ENCODE data around the gene COL19A1. TPM values are rescaled to one million over a fixed set of nuclear protein-coding genes. Genes with fewer than 3 reads are reported as not detected.

Gene COL19A1
- total and polyA plus RNA-seq, 2 experiments from 2014 or later = not detected

DNA sequence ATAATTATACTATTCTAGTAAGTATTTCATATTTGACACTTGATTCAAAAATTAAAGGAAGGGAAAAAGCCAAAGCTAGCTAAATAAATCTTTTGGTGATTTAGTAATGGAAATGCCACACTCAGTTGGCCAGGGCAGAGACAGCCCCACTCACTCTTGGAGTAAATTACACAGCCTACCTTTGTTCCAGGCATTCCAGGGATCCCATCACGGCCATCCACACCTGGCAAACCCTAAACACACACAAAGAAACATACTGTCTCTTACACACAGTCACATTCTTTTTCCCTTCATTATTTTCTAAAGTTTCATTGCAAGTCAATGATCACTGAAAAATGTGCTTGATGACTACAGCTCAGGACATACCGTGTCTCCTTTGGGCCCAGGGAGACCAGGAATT is 388.4 kb downstream of the COL19A1 start:
- no peaks in the 10 kb centered on the region for H3F3A ChIP-seq (replicated peaks; ENCODE audit: low read depth)
- DNase-seq (ENCODE audit: low spot score) (no peak), ATAC-seq (no peak)
- Mint-ChIP-seq H3K9me3 (no peaks in the 10 kb centered on the region; the same call in 2 of the 3 replicates), H3K4me1 (no peaks in the 10 kb centered on the region), H3K36me3 (ENCODE audit: low read depth) (peaks cover 4% of the 10 kb centered on the region; the same call in 2 of the 3 replicates), H3K27me3 (ENCODE audit: insufficient read depth, low read depth, poor library complexity) (no peaks in the 10 kb centered on the region), H3K27ac (no peak overlapping the region), H3K4me3 (no peak overlapping the region)
- H3K36me3 ChIP-seq (ENCODE audit: insufficient read depth) = no peaks in the 10 kb centered on the region
- no peaks in the 10 kb centered on the region for H3K79me2 ChIP-seq (replicated peaks; ENCODE audit: insufficient read depth)
- H3K4me2 ChIP-seq = no peak overlapping the region
- no peaks in the 10 kb centered on the region for H3K27me3 ChIP-seq (ENCODE audit: insufficient read depth)
- no peak overlapping the region for H2AFZ ChIP-seq
- H3K9me2 ChIP-seq (ENCODE audit: insufficient read depth) = no peaks in the 10 kb centered on the region
- H3K27ac ChIP-seq (ENCODE audit: low read depth) = no peak overlapping the region
- H4K20me1 ChIP-seq (replicated peaks; ENCODE audit: insufficient read depth) = no peaks in the 10 kb centered on the region
- TF ChIP-seq, protein P1, sequence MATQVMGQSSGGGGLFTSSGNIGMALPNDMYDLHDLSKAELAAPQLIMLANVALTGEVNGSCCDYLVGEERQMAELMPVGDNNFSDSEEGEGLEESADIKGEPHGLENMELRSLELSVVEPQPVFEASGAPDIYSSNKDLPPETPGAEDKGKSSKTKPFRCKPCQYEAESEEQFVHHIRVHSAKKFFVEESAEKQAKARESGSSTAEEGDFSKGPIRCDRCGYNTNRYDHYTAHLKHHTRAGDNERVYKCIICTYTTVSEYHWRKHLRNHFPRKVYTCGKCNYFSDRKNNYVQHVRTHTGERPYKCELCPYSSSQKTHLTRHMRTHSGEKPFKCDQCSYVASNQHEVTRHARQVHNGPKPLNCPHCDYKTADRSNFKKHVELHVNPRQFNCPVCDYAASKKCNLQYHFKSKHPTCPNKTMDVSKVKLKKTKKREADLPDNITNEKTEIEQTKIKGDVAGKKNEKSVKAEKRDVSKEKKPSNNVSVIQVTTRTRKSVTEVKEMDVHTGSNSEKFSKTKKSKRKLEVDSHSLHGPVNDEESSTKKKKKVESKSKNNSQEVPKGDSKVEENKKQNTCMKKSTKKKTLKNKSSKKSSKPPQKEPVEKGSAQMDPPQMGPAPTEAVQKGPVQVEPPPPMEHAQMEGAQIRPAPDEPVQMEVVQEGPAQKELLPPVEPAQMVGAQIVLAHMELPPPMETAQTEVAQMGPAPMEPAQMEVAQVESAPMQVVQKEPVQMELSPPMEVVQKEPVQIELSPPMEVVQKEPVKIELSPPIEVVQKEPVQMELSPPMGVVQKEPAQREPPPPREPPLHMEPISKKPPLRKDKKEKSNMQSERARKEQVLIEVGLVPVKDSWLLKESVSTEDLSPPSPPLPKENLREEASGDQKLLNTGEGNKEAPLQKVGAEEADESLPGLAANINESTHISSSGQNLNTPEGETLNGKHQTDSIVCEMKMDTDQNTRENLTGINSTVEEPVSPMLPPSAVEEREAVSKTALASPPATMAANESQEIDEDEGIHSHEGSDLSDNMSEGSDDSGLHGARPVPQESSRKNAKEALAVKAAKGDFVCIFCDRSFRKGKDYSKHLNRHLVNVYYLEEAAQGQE (IDR thresholded peaks at IDR 0.05; ENCODE audit: unreplicated experiment) = no peak
- TF ChIP-seq ZNF114 (CRISPR knock-in tag; IDR thresholded peaks at IDR 0.05) (no peak), STAT1 (IDR thresholded peaks at IDR 0.05; ENCODE audit: unreplicated experiment) (no peak), CREB1 (CRISPR knock-in tag; IDR thresholded peaks at IDR 0.05; ENCODE audit: low read depth) (no peak), EZH2 (IDR thresholded peaks at IDR 0.05; ENCODE audit: low read depth, unreplicated experiment) (no peak), ZNF331 (CRISPR knock-in tag; IDR thresholded peaks at IDR 0.05; ENCODE audit: low read depth) (no peak), EZH2phosphoT487 (IDR thresholded peaks at IDR 0.05; ENCODE audit: unreplicated experiment) (no peak), POLR2AphosphoS5 (IDR thresholded peaks at IDR 0.05; ENCODE audit: low read depth) (no peak), JUNB (IDR thresholded peaks at IDR 0.05; ENCODE audit: unreplicated experiment) (no peak), NANOG (IDR thresholded peaks at IDR 0.05; ENCODE audit: borderline replicate concordance) (no peak)
- TF ChIP-seq, protein P2, sequence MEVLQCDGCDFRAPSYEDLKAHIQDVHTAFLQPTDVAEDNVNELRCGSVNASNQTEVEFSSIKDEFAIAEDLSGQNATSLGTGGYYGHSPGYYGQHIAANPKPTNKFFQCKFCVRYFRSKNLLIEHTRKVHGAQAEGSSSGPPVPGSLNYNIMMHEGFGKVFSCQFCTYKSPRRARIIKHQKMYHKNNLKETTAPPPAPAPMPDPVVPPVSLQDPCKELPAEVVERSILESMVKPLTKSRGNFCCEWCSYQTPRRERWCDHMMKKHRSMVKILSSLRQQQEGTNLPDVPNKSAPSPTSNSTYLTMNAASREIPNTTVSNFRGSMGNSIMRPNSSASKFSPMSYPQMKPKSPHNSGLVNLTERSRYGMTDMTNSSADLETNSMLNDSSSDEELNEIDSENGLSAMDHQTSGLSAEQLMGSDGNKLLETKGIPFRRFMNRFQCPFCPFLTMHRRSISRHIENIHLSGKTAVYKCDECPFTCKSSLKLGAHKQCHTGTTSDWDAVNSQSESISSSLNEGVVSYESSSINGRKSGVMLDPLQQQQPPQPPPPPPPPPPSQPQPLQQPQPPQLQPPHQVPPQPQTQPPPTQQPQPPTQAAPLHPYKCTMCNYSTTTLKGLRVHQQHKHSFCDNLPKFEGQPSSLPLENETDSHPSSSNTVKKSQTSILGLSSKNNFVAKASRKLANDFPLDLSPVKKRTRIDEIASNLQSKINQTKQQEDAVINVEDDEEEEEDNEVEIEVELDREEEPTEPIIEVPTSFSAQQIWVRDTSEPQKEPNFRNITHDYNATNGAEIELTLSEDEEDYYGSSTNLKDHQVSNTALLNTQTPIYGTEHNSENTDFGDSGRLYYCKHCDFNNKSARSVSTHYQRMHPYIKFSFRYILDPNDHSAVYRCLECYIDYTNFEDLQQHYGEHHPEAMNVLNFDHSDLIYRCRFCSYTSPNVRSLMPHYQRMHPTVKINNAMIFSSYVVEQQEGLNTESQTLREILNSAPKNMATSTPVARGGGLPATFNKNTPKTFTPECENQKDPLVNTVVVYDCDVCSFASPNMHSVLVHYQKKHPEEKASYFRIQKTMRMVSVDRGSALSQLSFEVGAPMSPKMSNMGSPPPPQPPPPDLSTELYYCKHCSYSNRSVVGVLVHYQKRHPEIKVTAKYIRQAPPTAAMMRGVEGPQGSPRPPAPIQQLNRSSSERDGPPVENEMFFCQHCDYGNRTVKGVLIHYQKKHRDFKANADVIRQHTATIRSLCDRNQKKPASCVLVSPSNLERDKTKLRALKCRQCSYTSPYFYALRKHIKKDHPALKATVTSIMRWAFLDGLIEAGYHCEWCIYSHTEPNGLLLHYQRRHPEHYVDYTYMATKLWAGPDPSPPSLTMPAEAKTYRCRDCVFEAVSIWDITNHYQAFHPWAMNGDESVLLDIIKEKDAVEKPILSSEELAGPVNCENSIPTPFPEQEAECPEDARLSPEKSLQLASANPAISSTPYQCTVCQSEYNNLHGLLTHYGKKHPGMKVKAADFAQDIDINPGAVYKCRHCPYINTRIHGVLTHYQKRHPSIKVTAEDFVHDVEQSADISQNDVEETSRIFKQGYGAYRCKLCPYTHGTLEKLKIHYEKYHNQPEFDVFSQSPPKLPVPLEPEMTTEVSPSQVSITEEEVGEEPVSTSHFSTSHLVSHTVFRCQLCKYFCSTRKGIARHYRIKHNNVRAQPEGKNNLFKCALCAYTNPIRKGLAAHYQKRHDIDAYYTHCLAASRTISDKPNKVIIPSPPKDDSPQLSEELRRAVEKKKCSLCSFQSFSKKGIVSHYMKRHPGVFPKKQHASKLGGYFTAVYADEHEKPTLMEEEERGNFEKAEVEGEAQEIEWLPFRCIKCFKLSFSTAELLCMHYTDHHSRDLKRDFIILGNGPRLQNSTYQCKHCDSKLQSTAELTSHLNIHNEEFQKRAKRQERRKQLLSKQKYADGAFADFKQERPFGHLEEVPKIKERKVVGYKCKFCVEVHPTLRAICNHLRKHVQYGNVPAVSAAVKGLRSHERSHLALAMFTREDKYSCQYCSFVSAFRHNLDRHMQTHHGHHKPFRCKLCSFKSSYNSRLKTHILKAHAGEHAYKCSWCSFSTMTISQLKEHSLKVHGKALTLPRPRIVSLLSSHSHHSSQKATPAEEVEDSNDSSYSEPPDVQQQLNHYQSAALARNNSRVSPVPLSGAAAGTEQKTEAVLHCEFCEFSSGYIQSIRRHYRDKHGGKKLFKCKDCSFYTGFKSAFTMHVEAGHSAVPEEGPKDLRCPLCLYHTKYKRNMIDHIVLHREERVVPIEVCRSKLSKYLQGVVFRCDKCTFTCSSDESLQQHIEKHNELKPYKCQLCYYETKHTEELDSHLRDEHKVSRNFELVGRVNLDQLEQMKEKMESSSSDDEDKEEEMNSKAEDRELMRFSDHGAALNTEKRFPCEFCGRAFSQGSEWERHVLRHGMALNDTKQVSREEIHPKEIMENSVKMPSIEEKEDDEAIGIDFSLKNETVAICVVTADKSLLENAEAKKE (CRISPR knock-in tag; IDR thresholded peaks at IDR 0.05) = no peak
- TF ChIP-seq, protein P3, sequence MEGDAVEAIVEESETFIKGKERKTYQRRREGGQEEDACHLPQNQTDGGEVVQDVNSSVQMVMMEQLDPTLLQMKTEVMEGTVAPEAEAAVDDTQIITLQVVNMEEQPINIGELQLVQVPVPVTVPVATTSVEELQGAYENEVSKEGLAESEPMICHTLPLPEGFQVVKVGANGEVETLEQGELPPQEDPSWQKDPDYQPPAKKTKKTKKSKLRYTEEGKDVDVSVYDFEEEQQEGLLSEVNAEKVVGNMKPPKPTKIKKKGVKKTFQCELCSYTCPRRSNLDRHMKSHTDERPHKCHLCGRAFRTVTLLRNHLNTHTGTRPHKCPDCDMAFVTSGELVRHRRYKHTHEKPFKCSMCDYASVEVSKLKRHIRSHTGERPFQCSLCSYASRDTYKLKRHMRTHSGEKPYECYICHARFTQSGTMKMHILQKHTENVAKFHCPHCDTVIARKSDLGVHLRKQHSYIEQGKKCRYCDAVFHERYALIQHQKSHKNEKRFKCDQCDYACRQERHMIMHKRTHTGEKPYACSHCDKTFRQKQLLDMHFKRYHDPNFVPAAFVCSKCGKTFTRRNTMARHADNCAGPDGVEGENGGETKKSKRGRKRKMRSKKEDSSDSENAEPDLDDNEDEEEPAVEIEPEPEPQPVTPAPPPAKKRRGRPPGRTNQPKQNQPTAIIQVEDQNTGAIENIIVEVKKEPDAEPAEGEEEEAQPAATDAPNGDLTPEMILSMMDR (conservative IDR thresholded peaks at IDR 0.05; ENCODE audit: low read depth in 2 of 2) = no peak
- TF ChIP-seq, protein P4, sequence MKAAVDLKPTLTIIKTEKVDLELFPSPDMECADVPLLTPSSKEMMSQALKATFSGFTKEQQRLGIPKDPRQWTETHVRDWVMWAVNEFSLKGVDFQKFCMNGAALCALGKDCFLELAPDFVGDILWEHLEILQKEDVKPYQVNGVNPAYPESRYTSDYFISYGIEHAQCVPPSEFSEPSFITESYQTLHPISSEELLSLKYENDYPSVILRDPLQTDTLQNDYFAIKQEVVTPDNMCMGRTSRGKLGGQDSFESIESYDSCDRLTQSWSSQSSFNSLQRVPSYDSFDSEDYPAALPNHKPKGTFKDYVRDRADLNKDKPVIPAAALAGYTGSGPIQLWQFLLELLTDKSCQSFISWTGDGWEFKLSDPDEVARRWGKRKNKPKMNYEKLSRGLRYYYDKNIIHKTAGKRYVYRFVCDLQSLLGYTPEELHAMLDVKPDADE (IDR thresholded peaks at IDR 0.05) = no peak
- H3K4me3 ChIP-seq = no peak overlapping the region
- H3K4me1 ChIP-seq (ENCODE audit: insufficient read depth) = no peaks in the 10 kb centered on the region

Measured in GM23338 (cell line).